ENCODE results near the gene SIMC1.

Gene SIMC1

GRCh38 chr5:176371621-176372539, 133.7 kb downstream of the SIMC1 start:
- Histone ChIP-seq H3K4me2 (ENCODE audit: low read depth, low read length) (no peak overlapping the region), H2AFZ (ENCODE audit: low read length) (no peak overlapping the region), H3K27me3 (replicated peaks; ENCODE audit: insufficient read depth, low read length) (peaks cover 13% of the 10 kb centered on the region; the same call in 1 of the 2 replicates), H3F3A (ENCODE audit: insufficient read depth, low read length) (no peaks in the 10 kb centered on the region), H3K79me2 (ENCODE audit: low read length) (no peaks in the 10 kb centered on the region), H3K4me3 (ENCODE audit: low read length) (no peak overlapping the region), H4K20me1 (ENCODE audit: insufficient read depth, low read length) (no peaks in the 10 kb centered on the region), H3K36me3 (replicated peaks; ENCODE audit: insufficient read depth, low read length) (no peaks in the 10 kb centered on the region), H3K9me3 (replicated peaks; ENCODE audit: insufficient read depth, low read length) (no peaks in the 10 kb centered on the region), H3K4me1 (ENCODE audit: low read length) (no peaks in the 10 kb centered on the region), H3K9ac (ENCODE audit: low read length) (no peak overlapping the region), H3K9me2 (replicated peaks; ENCODE audit: insufficient read depth, low read length) (no peaks in the 10 kb centered on the region), H3K27ac (ENCODE audit: low read length) (no peak overlapping the region)
- no peak for DNase-seq
- TF ChIP-seq, protein P1, sequence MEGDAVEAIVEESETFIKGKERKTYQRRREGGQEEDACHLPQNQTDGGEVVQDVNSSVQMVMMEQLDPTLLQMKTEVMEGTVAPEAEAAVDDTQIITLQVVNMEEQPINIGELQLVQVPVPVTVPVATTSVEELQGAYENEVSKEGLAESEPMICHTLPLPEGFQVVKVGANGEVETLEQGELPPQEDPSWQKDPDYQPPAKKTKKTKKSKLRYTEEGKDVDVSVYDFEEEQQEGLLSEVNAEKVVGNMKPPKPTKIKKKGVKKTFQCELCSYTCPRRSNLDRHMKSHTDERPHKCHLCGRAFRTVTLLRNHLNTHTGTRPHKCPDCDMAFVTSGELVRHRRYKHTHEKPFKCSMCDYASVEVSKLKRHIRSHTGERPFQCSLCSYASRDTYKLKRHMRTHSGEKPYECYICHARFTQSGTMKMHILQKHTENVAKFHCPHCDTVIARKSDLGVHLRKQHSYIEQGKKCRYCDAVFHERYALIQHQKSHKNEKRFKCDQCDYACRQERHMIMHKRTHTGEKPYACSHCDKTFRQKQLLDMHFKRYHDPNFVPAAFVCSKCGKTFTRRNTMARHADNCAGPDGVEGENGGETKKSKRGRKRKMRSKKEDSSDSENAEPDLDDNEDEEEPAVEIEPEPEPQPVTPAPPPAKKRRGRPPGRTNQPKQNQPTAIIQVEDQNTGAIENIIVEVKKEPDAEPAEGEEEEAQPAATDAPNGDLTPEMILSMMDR (IDR thresholded peaks at IDR 0.05; ENCODE audit: low read length): no peak
- TF ChIP-seq EZH2phosphoT487 (IDR thresholded peaks at IDR 0.05; ENCODE audit: low read length): no peak
- TF ChIP-seq EZH2 (optimal IDR thresholded peaks at IDR 0.05; ENCODE audit: low read depth, low read length): no peak

GRCh38 chr5:176373100-176373818, 135.0 kb downstream of the SIMC1 start:
- no peaks in the 10 kb centered on the region for H3F3A ChIP-seq (ENCODE audit: insufficient read depth, low read length)
- H2AFZ ChIP-seq (ENCODE audit: low read length): no peak overlapping the region
- H4K20me1 ChIP-seq (ENCODE audit: insufficient read depth, low read length): no peaks in the 10 kb centered on the region
- no peaks in the 10 kb centered on the region for H3K36me3 ChIP-seq (replicated peaks; ENCODE audit: insufficient read depth, low read length)
- DNase-seq: no peak
- H3K9ac ChIP-seq (ENCODE audit: low read length): no peak overlapping the region
- H3K27me3 ChIP-seq (replicated peaks; ENCODE audit: insufficient read depth, low read length): 0 out of 2 replicates have a peak, but pooled peaks cover under 1% of the 10 kb centered on the region
- no peaks in the 10 kb centered on the region for H3K9me3 ChIP-seq (replicated peaks; ENCODE audit: insufficient read depth, low read length)
- TF ChIP-seq EZH2 (optimal IDR thresholded peaks at IDR 0.05; ENCODE audit: low read depth, low read length) (no peak), EZH2phosphoT487 (IDR thresholded peaks at IDR 0.05; ENCODE audit: low read length) (no peak)
- TF ChIP-seq, protein P1 (IDR thresholded peaks at IDR 0.05; ENCODE audit: low read length): no peak
- no peak overlapping the region for H3K4me3 ChIP-seq (ENCODE audit: low read length)
- no peak overlapping the region for H3K4me2 ChIP-seq (ENCODE audit: low read depth, low read length)
- H3K4me1 ChIP-seq (ENCODE audit: low read length): no peaks in the 10 kb centered on the region
- H3K27ac ChIP-seq (ENCODE audit: low read length): no peak overlapping the region
- H3K79me2 ChIP-seq (ENCODE audit: low read length): no peaks in the 10 kb centered on the region
- H3K9me2 ChIP-seq (replicated peaks; ENCODE audit: insufficient read depth, low read length): no peaks in the 10 kb centered on the region

DNA sequence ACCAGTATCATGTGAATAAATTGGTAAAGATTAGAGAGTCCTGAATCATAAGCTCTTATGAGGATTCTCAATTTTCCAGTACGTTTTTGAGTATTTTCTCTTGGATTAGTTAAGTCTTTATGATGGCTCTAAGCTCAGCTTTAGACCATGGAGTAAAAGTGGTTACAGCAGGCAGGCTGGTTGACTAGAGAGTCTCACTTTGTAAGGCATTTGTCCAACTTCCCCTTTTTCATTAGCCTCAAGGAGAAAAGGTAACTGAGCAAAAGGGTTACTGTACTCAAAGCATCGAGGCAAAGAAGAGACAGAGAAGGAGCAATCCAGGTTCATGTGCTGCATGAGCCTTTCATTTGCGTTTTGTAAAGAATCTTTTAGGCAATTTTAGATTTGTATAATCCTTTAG, 141.7 kb downstream of the SIMC1 start:
- Histone ChIP-seq H3K4me2 (ENCODE audit: low read depth, low read length) (no peak overlapping the region), H3K4me3 (ENCODE audit: low read length) (no peak overlapping the region), H3K9me3 (replicated peaks; ENCODE audit: insufficient read depth, low read length) (no peaks in the 10 kb centered on the region), H3K9me2 (replicated peaks; ENCODE audit: insufficient read depth, low read length) (no peaks in the 10 kb centered on the region), H4K20me1 (ENCODE audit: insufficient read depth, low read length) (peaks cover 1% of the 10 kb centered on the region; the same call in 1 of the 2 replicates), H3K9ac (ENCODE audit: low read length) (no peak overlapping the region), H3F3A (ENCODE audit: insufficient read depth, low read length) (0 out of 2 replicates have a peak, but pooled peaks cover 5% of the 10 kb centered on the region), H3K27me3 (replicated peaks; ENCODE audit: insufficient read depth, low read length) (no peaks in the 10 kb centered on the region), H3K36me3 (replicated peaks; ENCODE audit: insufficient read depth, low read length) (peaks cover 3% of the 10 kb centered on the region; the same call in 1 of the 2 replicates), H3K27ac (ENCODE audit: low read length) (no peak overlapping the region), H3K79me2 (ENCODE audit: low read length) (peaks cover 9% of the 10 kb centered on the region), H3K4me1 (ENCODE audit: low read length) (no peaks in the 10 kb centered on the region), H2AFZ (ENCODE audit: low read length) (no peak overlapping the region)
- TF ChIP-seq EZH2 (optimal IDR thresholded peaks at IDR 0.05; ENCODE audit: low read depth, low read length) (no peak), EZH2phosphoT487 (IDR thresholded peaks at IDR 0.05; ENCODE audit: low read length) (no peak)
- TF ChIP-seq, protein P1 (IDR thresholded peaks at IDR 0.05; ENCODE audit: low read length): no peak
- no peak for DNase-seq

Data from MM.1S (cell line).